SH-SY5Y (cell line): ENCODE results near the gene ADAMTS17.

ENCODE experiments used
- GATA2 ChIP-seq: IDR thresholded peaks from 2 replicates; pipeline ENCODE4 v1.6.1; 2011; ENCODE audit warnings: mild to moderate bottlenecking, low read depth, low read length
- GATA3 ChIP-seq: IDR thresholded peaks from 2 replicates; pipeline ENCODE4 v1.6.1; 2011; ENCODE audit warnings: low read depth, mild to moderate bottlenecking, low read length, moderate library complexity

DNA sequence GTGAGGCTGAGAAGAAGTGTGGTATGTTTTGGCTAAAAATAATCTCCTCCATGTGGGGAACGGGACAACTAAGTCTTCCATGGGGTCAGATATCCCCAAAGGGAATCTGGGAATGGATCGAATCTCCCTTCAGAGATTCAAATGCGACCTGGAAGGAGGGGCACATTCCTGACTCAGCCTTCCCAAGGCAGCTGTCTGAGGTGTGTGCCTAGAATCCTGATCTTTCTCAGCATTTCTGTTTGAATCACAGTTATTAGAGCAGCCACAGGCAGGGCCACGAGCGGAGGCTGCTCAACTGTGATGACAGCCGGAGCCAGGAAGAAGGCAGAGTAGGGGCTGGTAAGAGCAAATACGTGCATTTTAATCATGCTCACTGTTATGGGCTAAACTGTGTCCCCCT is 135.1 kb downstream of the ADAMTS17 start:
- TF ChIP-seq GATA2 (no peak), GATA3 (no peak)
